Neural progenitor cell (in vitro differentiated cells): ENCODE results near the gene LYRM7.

Experiments used
- EZH2phosphoT487 ChIP-seq: fragments of 200-600 bp; sonication (generic); IDR thresholded peaks from 2 replicates; pipeline ENCODE4 v1.6.1; 2017; ENCODE audit warnings: antibody characterized with exemption
- TF ChIP-seq, protein P1 (sequence below): fragments of 200-600 bp; sonication (generic); IDR thresholded peaks from 2 replicates; pipeline ENCODE4 v1.5.1; 2017; ENCODE audit warnings: antibody characterized with exemption, mild to moderate bottlenecking

DNA sequence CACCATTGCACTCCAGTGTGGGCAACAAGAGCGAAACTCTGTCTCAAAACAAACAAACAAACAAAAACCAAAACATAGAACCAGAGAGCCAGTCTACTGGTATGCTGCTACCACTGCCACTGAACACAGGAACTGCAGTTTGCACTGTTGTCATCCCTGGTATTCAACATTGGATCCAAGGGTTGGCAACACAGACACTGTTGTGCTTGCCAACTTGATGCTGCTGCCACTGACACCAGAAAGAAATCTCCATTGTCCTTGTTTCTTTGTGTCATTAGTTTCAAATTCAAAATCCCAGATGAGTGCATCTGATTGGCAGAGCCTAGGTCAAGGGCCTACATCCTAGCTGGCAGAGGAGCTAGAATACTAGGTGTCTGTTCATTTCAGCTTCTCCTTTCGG lies 21.9 kb upstream of the LYRM7 start:
- TF ChIP-seq, protein P1, sequence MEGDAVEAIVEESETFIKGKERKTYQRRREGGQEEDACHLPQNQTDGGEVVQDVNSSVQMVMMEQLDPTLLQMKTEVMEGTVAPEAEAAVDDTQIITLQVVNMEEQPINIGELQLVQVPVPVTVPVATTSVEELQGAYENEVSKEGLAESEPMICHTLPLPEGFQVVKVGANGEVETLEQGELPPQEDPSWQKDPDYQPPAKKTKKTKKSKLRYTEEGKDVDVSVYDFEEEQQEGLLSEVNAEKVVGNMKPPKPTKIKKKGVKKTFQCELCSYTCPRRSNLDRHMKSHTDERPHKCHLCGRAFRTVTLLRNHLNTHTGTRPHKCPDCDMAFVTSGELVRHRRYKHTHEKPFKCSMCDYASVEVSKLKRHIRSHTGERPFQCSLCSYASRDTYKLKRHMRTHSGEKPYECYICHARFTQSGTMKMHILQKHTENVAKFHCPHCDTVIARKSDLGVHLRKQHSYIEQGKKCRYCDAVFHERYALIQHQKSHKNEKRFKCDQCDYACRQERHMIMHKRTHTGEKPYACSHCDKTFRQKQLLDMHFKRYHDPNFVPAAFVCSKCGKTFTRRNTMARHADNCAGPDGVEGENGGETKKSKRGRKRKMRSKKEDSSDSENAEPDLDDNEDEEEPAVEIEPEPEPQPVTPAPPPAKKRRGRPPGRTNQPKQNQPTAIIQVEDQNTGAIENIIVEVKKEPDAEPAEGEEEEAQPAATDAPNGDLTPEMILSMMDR, result no peak
- TF ChIP-seq EZH2phosphoT487, result no peak
